Adrenal gland (tissue), 5 donors: ENCODE results near the gene EVI5L.

Source experiments
- POLR2A ChIP-seq, 2 donors: fragments of 450-650 bp; IDR thresholded peaks; one replicate each; pipeline ENCODE4 v1.6.1; 2017; ENCODE audit warnings: antibody characterized with exemption in 2 of 2, mild to moderate bottlenecking in 2 of 2, moderate library complexity in 1 of 2
- TF ChIP-seq, protein P1 (sequence below), 6 experiments: fragments of 450-650 bp in 4 of 6; fragments of 200-600 bp in 2 of 6; sonication (generic) in 1 of 6; IDR thresholded peaks; 1 replicate in 5 of 6; 2 replicates in 1 of 6; pipeline versions ENCODE4 v1.5.1 to v1.8.0; 2016 to 2021; ENCODE audit warnings: antibody characterized with exemption in 6 of 6, mild to moderate bottlenecking in 2 of 6, moderate library complexity in 1 of 6
- donor health status: DM: no; HTN: no; CAD: no.

DNA sequence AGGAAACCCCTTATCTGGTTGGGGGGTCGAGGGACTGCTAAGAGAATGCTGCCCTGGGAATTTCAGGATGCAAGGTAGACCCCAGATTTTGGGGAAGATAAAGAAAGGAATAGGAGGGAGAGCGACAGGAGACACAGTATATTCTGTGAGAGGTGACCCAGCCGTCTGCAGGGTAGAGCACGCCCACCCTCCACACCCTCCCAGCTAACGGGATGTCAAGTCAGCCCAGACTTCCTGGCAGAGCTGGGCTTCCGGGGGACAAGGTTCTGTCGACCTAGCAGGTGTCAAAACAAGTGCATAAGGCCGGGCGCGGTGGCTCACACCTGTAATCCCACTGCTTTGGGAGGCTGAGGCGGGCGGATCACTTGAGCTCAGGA is 44.9 kb downstream of the EVI5L start:
- TF ChIP-seq, protein P1, sequence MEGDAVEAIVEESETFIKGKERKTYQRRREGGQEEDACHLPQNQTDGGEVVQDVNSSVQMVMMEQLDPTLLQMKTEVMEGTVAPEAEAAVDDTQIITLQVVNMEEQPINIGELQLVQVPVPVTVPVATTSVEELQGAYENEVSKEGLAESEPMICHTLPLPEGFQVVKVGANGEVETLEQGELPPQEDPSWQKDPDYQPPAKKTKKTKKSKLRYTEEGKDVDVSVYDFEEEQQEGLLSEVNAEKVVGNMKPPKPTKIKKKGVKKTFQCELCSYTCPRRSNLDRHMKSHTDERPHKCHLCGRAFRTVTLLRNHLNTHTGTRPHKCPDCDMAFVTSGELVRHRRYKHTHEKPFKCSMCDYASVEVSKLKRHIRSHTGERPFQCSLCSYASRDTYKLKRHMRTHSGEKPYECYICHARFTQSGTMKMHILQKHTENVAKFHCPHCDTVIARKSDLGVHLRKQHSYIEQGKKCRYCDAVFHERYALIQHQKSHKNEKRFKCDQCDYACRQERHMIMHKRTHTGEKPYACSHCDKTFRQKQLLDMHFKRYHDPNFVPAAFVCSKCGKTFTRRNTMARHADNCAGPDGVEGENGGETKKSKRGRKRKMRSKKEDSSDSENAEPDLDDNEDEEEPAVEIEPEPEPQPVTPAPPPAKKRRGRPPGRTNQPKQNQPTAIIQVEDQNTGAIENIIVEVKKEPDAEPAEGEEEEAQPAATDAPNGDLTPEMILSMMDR (IDR thresholded peaks at IDR 0.05), result no peak
- no peak for TF ChIP-seq POLR2A (IDR thresholded peaks at IDR 0.05)
